ENCODE data around the gene MYO7B.

MYO7B gene

DNA sequence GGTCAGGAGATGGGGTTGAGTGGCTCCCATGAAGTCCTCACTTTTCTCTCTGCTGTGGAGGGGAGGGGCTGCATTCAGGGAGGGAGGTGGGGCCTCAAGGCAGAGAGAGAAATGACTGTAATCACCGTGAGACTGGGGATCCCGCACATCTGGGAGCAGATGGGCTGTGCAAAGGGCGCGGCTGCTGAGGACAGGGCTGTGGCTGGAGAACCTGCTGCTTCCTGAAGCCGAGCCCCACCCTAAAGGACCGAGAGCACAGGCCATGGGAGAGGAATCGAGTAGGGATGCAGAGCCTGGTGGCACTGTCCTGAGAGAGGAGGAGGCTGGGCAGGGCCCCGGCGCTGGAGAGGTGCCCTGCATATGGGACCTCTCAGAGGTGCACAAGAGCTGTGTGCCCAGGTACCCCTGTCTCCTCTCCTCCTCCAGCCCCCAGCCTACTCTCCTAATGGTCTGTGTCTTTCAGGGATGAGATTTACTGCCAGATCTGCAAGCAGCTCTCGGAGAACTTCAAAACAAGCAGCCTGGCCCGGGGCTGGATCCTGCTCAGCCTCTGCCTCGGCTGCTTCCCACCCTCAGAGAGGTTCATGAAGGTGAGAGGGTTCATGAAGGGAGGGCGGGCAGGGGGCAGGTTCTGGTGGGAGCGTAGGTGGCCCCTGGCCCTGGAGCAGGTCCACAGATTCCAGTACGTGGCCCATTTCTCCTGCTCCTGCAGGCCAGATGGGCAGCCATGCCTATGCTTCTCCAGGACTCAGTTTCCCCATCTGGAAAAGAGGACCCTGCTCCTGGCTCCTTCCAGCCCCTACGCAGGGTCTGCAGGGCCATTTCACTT, 84.6 kb downstream of the MYO7B start:
- no peak for DNase-seq (ENCODE audit: low read depth, low spot score)
- Histone ChIP-seq H3K9ac (ENCODE audit: insufficient read length) (no peak overlapping the region), H3K4me3 (no peak overlapping the region), H3K9me3 (ENCODE audit: low read depth, low read length) (no peaks in the 10 kb centered on the region), H3K27ac (no peak overlapping the region), H3K36me3 (ENCODE audit: insufficient read depth, low read length) (no peaks in the 10 kb centered on the region)
- TF ChIP-seq EZH2 (IDR thresholded peaks at IDR 0.05) (no peak), POLR2AphosphoS5 (IDR thresholded peaks at IDR 0.05; ENCODE audit: borderline replicate concordance, low read depth, low read length) (no peak), FOXP2 (optimal IDR thresholded peaks at IDR 0.05; ENCODE audit: control extremely low read depth, extremely low read length, insufficient read depth) (no peak)

DNA sequence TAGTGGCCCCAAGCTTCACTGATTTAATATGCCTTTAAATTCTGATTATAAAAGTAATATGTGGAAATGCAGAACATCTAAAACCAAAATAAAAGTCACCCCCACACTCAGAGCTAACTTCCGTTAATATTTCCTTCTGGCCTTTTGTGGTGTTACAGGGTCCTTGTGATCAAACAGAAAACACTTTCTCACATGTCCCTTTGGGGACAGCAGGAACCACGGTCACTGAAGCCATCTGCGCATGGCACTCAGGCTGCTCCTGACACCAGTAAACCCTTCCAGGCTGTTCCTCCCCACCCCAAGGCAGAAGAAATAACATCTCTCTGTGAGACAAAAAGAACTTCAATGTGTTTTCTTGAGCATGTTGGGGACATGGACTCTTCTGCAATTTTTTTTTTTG, 85.4 kb downstream of the MYO7B start:
- DNase-seq (ENCODE audit: low read depth, low spot score) = no peak

DNA sequence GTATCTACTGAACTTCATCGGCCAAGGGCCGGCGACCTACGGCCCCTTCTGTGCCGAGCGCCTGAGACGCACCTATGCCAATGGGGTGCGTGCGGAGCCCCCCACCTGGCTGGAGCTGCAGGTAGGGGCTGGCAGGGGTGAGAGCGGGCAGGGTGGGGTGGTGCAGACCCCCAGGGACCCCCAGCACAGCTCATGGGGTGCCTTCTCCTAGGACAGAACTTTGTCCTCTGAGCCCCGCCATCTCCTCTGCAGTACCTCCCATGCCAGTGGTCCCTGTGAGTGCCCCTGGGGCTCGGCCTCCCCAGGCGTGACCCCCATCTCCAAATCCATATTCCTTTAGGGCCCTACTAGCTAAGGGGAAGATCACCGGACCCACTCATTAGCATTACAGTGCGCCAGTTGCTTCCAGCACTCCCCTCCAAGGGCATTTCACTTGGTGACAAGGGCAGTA, 86.5 kb downstream of the MYO7B start:
- no peaks in the 10 kb centered on the region for H3K36me3 ChIP-seq (ENCODE audit: insufficient read depth, low read length)
- H3K27ac ChIP-seq = no peak overlapping the region
- H3K9me3 ChIP-seq (ENCODE audit: low read depth, low read length) = no peaks in the 10 kb centered on the region
- DNase-seq (ENCODE audit: low read depth, low spot score) = no peak
- H3K9ac ChIP-seq (ENCODE audit: insufficient read length) = no peak overlapping the region
- H3K4me3 ChIP-seq = no peak overlapping the region
- TF ChIP-seq POLR2AphosphoS5 (IDR thresholded peaks at IDR 0.05; ENCODE audit: borderline replicate concordance, low read depth, low read length) (no peak), EZH2 (IDR thresholded peaks at IDR 0.05) (no peak), FOXP2 (optimal IDR thresholded peaks at IDR 0.05; ENCODE audit: control extremely low read depth, extremely low read length, insufficient read depth) (no peak)

More for the DNA sequence above, 85.4 kb downstream of the MYO7B start:
- Histone ChIP-seq H3K9ac (ENCODE audit: insufficient read length) (no peak overlapping the region), H3K9me3 (ENCODE audit: low read depth, low read length) (no peaks in the 10 kb centered on the region), H3K4me3 (no peak overlapping the region), H3K27ac (no peak overlapping the region), H3K36me3 (ENCODE audit: insufficient read depth, low read length) (no peaks in the 10 kb centered on the region)
- TF ChIP-seq POLR2AphosphoS5 (IDR thresholded peaks at IDR 0.05; ENCODE audit: borderline replicate concordance, low read depth, low read length) = no peak

DNA sequence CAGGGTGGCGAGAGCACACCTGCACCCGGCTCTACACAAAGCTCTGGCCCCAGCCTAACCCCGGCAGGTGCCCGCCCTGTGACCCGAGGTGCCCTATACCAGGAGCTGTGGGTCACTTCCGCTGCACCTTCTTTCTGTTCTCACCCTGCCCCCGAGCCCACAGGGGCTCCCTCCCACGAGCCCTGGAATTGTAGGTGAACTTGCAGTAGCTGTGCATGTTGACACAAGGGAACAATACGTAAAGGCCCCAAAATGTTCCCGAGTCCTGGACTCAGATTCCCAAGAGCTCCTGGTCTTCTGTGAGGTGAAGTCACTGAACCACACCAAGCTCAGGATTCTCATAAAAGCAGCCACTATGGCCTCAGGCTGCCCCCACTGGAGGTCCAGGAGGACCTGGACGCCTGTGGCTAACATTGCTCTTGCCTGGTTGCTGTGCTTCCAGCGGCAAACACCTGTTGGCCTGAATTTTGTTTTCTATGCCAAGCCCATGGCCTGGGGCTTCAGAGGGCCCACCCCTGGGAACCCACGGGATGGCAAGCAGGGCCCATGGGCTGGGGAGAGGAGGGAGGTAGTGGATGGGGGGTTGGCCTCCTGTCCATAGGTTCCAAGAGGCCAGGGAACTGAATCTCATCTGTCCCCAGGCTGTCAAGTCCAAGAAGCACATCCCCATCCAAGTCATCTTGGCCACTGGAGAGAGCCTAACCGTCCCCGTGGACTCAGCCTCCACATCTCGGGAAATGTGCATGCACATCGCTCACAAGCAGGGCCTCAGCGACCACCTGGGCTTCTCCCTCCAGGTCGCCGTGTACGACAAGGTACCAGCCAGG, 87.3 kb downstream of the MYO7B start:
- TF ChIP-seq FOXP2 (optimal IDR thresholded peaks at IDR 0.05; ENCODE audit: control extremely low read depth, extremely low read length, insufficient read depth) (no peak), EZH2 (IDR thresholded peaks at IDR 0.05) (no peak), POLR2AphosphoS5 (IDR thresholded peaks at IDR 0.05; ENCODE audit: borderline replicate concordance, low read depth, low read length) (no peak)
- DNase-seq (ENCODE audit: low read depth, low spot score) = no peak
- no peak overlapping the region for H3K4me3 ChIP-seq
- no peak overlapping the region for H3K9ac ChIP-seq (ENCODE audit: insufficient read length)
- no peak overlapping the region for H3K27ac ChIP-seq
- no peaks in the 10 kb centered on the region for H3K9me3 ChIP-seq (ENCODE audit: low read depth, low read length)
- H3K36me3 ChIP-seq (ENCODE audit: insufficient read depth, low read length) = no peaks in the 10 kb centered on the region

DNA sequence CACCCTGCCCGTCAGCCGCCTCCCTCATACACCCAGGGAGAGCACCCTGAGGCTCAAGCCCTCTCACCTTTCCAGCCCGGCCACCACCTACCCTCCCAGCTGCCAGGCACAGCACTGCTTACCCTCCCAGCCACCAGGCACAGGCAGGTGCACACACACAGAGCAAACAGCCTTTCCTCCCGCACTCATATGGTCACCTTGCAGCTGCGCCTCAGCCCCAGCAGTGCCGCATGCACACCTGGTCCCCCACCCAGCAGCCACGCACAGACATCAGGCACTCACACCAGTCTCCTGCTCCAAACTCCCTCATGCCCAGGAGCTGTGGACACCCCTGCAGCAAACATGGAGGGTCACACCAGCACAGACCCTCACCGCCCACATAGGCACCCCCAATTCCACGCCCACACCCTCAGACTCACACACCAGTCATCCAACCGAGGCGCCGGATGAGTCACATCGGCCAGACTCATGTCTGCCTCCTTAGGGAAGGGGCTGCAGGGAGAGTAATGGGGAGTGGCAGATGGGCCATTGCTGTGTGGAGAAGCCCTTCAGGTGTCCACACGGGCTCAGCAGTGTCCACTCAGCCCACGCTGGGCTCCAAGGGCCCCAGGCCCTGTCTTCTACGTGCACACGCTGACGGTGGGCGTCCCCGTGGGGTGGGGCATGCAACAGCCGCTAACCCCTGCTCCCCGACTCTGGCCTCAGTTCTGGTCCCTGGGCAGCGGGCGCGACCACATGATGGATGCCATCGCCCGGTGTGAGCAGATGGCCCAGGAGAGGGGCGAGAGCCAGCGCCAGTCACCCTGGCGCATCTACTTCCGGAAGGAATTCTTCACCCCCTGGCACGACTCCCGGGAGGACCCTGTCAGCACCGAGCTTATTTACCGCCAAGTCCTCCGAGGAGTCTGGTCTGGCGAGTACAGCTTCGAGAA, 88.2 kb downstream of the MYO7B start:
- Histone ChIP-seq H3K9ac (ENCODE audit: insufficient read length) (no peak overlapping the region), H3K9me3 (ENCODE audit: low read depth, low read length) (no peaks in the 10 kb centered on the region), H3K36me3 (ENCODE audit: insufficient read depth, low read length) (no peaks in the 10 kb centered on the region), H3K4me3 (no peak overlapping the region), H3K27ac (no peak overlapping the region)
- TF ChIP-seq EZH2 (IDR thresholded peaks at IDR 0.05) = no peak
- TF ChIP-seq POLR2AphosphoS5 (IDR thresholded peaks at IDR 0.05; ENCODE audit: borderline replicate concordance, low read depth, low read length) = no peak
- no peak for TF ChIP-seq FOXP2 (optimal IDR thresholded peaks at IDR 0.05; ENCODE audit: control extremely low read depth, extremely low read length, insufficient read depth)
- DNase-seq (ENCODE audit: low read depth, low spot score) = no peak

DNA sequence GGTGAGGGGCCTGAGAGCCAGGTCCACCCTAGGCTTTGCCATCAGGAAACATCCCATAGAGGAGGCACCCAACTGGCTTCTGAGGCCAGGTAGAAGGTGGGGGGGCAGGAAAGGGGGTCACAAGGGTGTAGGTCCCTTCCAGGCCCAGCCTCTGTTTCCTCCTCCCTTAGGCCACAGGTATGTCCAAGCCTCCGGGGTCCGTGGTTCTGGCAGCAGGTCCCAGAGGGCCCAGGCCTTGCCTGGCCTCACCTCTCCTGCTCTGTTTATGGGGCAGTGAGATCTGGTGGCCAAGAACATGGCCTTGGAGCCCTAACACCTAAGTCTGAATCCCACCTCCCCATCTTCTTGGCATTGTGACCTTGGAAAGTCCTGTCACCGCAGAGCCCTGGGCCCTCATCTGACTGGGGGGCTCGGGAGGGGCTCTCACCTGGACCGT, 88.9 kb downstream of the MYO7B start:
- Histone ChIP-seq H3K9ac (ENCODE audit: insufficient read length) (no peak overlapping the region), H3K9me3 (ENCODE audit: low read depth, low read length) (no peaks in the 10 kb centered on the region), H3K36me3 (ENCODE audit: insufficient read depth, low read length) (no peaks in the 10 kb centered on the region), H3K4me3 (no peak overlapping the region), H3K27ac (no peak overlapping the region)
- TF ChIP-seq FOXP2 (optimal IDR thresholded peaks at IDR 0.05; ENCODE audit: control extremely low read depth, extremely low read length, insufficient read depth) (no peak), POLR2AphosphoS5 (IDR thresholded peaks at IDR 0.05; ENCODE audit: borderline replicate concordance, low read depth, low read length) (no peak), EZH2 (IDR thresholded peaks at IDR 0.05) (no peak)
- no peak for DNase-seq (ENCODE audit: low read depth, low spot score)

DNA sequence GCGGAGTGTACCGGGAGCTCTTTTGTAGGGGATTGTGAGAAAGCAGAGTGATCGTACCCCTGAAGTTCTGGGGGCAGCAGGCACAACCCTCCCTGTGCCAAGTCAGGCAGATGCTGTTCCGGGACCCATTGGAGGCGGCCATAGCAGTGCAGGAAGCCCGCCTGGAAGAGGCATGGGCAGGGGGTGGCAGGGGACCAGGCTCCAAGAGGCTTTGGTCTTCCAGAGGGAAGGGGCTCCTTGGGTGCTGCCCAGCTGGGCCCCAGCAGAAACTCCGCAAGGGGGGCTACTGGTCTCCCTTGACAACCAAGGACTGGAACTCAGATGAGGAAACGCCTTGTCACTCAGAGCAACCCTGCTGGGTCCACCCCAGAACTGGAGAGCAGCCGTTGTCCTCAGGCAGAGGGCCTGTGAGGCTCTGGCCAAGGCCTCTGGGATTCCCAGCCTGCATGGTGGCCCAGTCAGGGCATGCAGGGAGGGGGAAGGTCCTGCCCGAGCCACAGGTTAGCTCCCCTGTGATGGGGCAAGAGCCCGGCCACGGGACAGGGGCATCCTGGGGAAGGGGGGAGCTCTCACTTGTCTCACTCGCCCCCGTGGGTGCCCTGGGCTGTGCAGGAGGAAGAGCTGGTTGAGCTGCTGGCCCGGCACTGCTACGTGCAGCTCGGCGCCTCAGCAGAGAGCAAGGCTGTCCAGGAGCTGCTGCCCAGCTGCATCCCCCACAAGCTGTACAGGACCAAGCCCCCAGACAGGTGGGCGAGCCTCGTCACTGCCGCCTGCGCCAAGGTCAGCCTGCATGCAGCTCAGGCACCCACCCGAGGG, 89.5 kb downstream of the MYO7B start:
- H3K27ac ChIP-seq = no peak overlapping the region
- no peak overlapping the region for H3K9ac ChIP-seq (ENCODE audit: insufficient read length)
- no peak for TF ChIP-seq FOXP2 (optimal IDR thresholded peaks at IDR 0.05; ENCODE audit: control extremely low read depth, extremely low read length, insufficient read depth)
- TF ChIP-seq EZH2 (IDR thresholded peaks at IDR 0.05) = no peak
- TF ChIP-seq POLR2AphosphoS5 (IDR thresholded peaks at IDR 0.05; ENCODE audit: borderline replicate concordance, low read depth, low read length) = no peak
- DNase-seq (ENCODE audit: low read depth, low spot score) = no peak
- H3K4me3 ChIP-seq = no peak overlapping the region
- no peaks in the 10 kb centered on the region for H3K36me3 ChIP-seq (ENCODE audit: insufficient read depth, low read length)
- no peaks in the 10 kb centered on the region for H3K9me3 ChIP-seq (ENCODE audit: low read depth, low read length)

Data from SK-N-MC (cell line).